NCI-H2029 (cell line): ENCODE results near the gene GPR158.
"Not testable (repeated sequence)": the region's sequence is repeated elsewhere in the genome, so short reads cannot be mapped to it uniquely, and the experiment has no call there.

Source experiments
- DNase-seq: peaks from one replicate; lab custom pipeline; 2025; lab: John Stamatoyannopoulos, UW

Gene GPR158

GRCh38 chr10:25174461-25175230, at the start of gene GPR158:
GPR158 (plus strand) TSS chr10:25175001; CDS start chr10:25175421, 420 bp downstream.
- peak; percentile 63 for DNase-seq

GRCh38 chr10:25125201-25125611, 49.6 kb upstream of the GPR158 start:
- DNase-seq, result no peak

- DNase-seq, result no peak
Measured at GRCh38 chr10:25129592-25129991, 45.2 kb upstream of the GPR158 start.

GRCh38 chr10:25130906-25131305, 43.9 kb upstream of the GPR158 start:
- no peak for DNase-seq

GRCh38 chr10:25142116-25142864, 32.5 kb upstream of the GPR158 start:
- no peak for DNase-seq

GRCh38 chr10:25157650-25158049, 17.2 kb upstream of the GPR158 start:
- DNase-seq, result no peak

GRCh38 chr10:25159591-25159990, 15.2 kb upstream of the GPR158 start:
- DNase-seq, result no peak

GRCh38 chr10:25162391-25162790, 12.4 kb upstream of the GPR158 start:
- DNase-seq, result no peak

GRCh38 chr10:25163464-25163863, 11.3 kb upstream of the GPR158 start:
- DNase-seq, result not testable (repeated sequence)

- DNase-seq, result no peak
Measured at GRCh38 chr10:25169740-25170139, 5.1 kb upstream of the GPR158 start.

GRCh38 chr10:25170627-25171026, 4.2 kb upstream of the GPR158 start:
- DNase-seq, result no peak

GRCh38 chr10:25175527-25176420, 973 bp downstream of the GPR158 start:
- DNase-seq, result no peak

- DNase-seq, result no peak
Measured at GRCh38 chr10:25176421-25176968, 1.7 kb downstream of the GPR158 start.

- no peak for DNase-seq
Measured at GRCh38 chr10:25177093-25177753, 2.4 kb downstream of the GPR158 start.

- DNase-seq, result no peak
Measured at GRCh38 chr10:25177754-25178135, 2.9 kb downstream of the GPR158 start.

GRCh38 chr10:25178411-25178810, 3.6 kb downstream of the GPR158 start:
- no peak for DNase-seq

GRCh38 chr10:25180801-25181200, 6.0 kb downstream of the GPR158 start:
- no peak for DNase-seq

GRCh38 chr10:25182636-25183035, 7.8 kb downstream of the GPR158 start:
- no peak for DNase-seq

- DNase-seq, result no peak
Measured at GRCh38 chr10:25191162-25191895, 16.5 kb downstream of the GPR158 start.

GRCh38 chr10:25198151-25198550, 23.4 kb downstream of the GPR158 start:
- DNase-seq, result no peak
